MCF 10A (cell line): ENCODE measurements around the gene USP6NL. TPM values are rescaled to one million over a fixed set of nuclear protein-coding genes. Genes with fewer than 3 reads are reported as not detected.

Experiments
- BruUV-seq: library from RNA; stranded (reverse); fragments of 400-500 nt; replicated peaks from 2 replicates; lab custom pipeline; 2021; lab: Mats Ljungman, UMichigan
- CTCF ChIA-PET: fragments of 300-600 bp; sonication (Branson Sonifier 250); formaldehyde crosslinking; extraction: SDS; loops from one replicate; lab custom pipeline; 2021; ENCODE audit warnings: antibody characterized with exemption, inconsistent platforms; lab: Yijun Ruan, JAX
- POLR2A ChIA-PET: fragments of 300-600, 350-650 bp; sonication (Branson Sonifier 250); formaldehyde crosslinking; extraction: SDS; loops from one replicate; lab custom pipeline; 2020; ENCODE audit warnings: antibody characterized with exemption, inconsistent platforms; lab: Yijun Ruan, JAX
- DNase-seq: peaks from one replicate; pipeline ENCODE4 v3.0.0-alpha.2; 2018; ENCODE audit not compliant: unreplicated experiment
- H3K27ac Mint-ChIP-seq: one replicate; pipeline ENCODE4 v1.8.0; 2022; ENCODE audit warnings: mild to moderate bottlenecking, low read depth, mixed read lengths; ENCODE audit not compliant: unreplicated experiment
- H3K27me3 Mint-ChIP-seq: one replicate; pipeline ENCODE4 v1.8.0; 2022; ENCODE audit warnings: mixed read lengths; ENCODE audit not compliant: insufficient read depth, unreplicated experiment
- H3K36me3 Mint-ChIP-seq: one replicate; pipeline ENCODE4 v1.8.0; 2022; ENCODE audit warnings: mild to moderate bottlenecking, moderate library complexity, mixed read lengths; ENCODE audit not compliant: insufficient read depth, unreplicated experiment
- H3K4me1 Mint-ChIP-seq: one replicate; pipeline ENCODE4 v1.8.0; 2022; ENCODE audit warnings: mixed read lengths; ENCODE audit not compliant: insufficient read depth, unreplicated experiment
- H3K4me3 Mint-ChIP-seq: one replicate; pipeline ENCODE4 v1.8.0; 2022; ENCODE audit warnings: mild to moderate bottlenecking, moderate library complexity, mixed read lengths; ENCODE audit not compliant: unreplicated experiment
- H3K9me3 Mint-ChIP-seq: one replicate; pipeline ENCODE4 v1.8.0; 2022; ENCODE audit warnings: mixed read lengths; ENCODE audit not compliant: unreplicated experiment
- intact Hi-C: fragments of 100-400 bp; cut with micrococcal nuclease; formaldehyde crosslinking; loops from 2 replicates; pipeline ENCODE4 v1.14.1; 2022
- total RNA-seq: library from RNA; stranded (reverse); gene quantifications from 2 replicates; pipeline ENCODE4 v1.2.3, GENCODE V29; 2022
- TF ChIP-seq, protein P1 (sequence below): fragments of 200-600 bp; IDR thresholded peaks from one replicate; pipeline ENCODE4 v1.8.0; 2022; ENCODE audit warnings: antibody characterized with exemption, mild to moderate bottlenecking; ENCODE audit not compliant: unreplicated experiment

USP6NL gene
- total RNA-seq, 1 experiment from 2014 or later = 19.2 TPM

DNA sequence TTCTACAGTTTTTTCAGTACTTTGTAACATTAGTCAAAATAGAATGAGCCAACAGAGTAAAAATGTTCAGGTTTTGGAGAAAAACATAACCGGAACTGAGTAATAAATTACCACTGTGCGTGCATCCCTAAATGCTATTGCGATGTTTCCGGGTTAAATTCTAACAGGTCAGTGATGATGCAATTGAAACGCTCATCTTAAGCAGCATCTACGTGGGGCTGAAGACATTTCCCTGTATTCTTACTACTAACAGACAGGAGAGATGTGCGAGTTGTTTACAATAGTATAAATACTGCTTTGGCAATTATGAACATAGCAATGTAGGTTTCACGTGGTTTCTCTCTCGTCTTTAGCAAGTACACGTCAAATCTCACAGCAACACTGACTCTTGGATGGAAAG lies 149.4 kb downstream of the USP6NL start:
- TF ChIP-seq, protein P1, sequence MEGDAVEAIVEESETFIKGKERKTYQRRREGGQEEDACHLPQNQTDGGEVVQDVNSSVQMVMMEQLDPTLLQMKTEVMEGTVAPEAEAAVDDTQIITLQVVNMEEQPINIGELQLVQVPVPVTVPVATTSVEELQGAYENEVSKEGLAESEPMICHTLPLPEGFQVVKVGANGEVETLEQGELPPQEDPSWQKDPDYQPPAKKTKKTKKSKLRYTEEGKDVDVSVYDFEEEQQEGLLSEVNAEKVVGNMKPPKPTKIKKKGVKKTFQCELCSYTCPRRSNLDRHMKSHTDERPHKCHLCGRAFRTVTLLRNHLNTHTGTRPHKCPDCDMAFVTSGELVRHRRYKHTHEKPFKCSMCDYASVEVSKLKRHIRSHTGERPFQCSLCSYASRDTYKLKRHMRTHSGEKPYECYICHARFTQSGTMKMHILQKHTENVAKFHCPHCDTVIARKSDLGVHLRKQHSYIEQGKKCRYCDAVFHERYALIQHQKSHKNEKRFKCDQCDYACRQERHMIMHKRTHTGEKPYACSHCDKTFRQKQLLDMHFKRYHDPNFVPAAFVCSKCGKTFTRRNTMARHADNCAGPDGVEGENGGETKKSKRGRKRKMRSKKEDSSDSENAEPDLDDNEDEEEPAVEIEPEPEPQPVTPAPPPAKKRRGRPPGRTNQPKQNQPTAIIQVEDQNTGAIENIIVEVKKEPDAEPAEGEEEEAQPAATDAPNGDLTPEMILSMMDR = no peak
- CTCF ChIA-PET = interaction anchor here (0.5 kb wide), 1 partner anchor 38 kb away, joined by 4 read pairs; no protein-coding TSS in a partner anchor
- Mint-ChIP-seq H3K4me1 (no peaks in the 10 kb centered on the region), H3K27ac (no peak overlapping the region), H3K36me3 (peaks cover 17% of the 10 kb centered on the region), H3K4me3 (no peak overlapping the region), H3K27me3 (no peaks in the 10 kb centered on the region), H3K9me3 (no peaks in the 10 kb centered on the region)
- POLR2A ChIA-PET = no interaction called here
- BruUV-seq = no TSS peak
- no peak for DNase-seq
- intact Hi-C loops = no loop called here

DNA sequence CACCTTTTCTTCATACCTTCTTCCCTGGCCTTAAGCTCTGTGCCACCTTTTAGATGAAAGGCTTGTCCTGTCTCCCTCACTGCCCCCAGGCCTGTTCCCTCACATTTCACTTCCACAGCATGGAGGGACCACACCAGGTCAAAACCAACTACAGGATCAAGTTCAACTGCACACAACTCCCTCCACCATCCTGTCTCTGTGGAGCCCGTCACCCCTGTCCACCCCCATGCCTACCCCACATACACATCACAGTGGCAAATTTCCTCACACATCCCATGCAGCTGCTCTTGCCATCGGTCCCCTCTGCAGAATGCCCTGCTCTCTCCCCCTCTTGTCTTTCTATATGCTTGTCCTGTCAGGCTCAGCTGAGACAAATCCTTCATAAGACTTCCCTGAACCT lies 154.1 kb downstream of the USP6NL start:
- H3K4me1 Mint-ChIP-seq = no peaks in the 10 kb centered on the region
- no peak overlapping the region for H3K4me3 Mint-ChIP-seq
- POLR2A ChIA-PET = no interaction called here
- H3K27ac Mint-ChIP-seq = peak overlapping the region; percentile 5
- CTCF ChIA-PET = no interaction called here
- intact Hi-C loops = no loop called here
- TF ChIP-seq, protein P1 = no peak
- H3K27me3 Mint-ChIP-seq = no peaks in the 10 kb centered on the region
- no peaks in the 10 kb centered on the region for H3K9me3 Mint-ChIP-seq
- peaks cover 3% of the 10 kb centered on the region for H3K36me3 Mint-ChIP-seq
- DNase-seq = no peak
- no TSS peak for BruUV-seq

DNA sequence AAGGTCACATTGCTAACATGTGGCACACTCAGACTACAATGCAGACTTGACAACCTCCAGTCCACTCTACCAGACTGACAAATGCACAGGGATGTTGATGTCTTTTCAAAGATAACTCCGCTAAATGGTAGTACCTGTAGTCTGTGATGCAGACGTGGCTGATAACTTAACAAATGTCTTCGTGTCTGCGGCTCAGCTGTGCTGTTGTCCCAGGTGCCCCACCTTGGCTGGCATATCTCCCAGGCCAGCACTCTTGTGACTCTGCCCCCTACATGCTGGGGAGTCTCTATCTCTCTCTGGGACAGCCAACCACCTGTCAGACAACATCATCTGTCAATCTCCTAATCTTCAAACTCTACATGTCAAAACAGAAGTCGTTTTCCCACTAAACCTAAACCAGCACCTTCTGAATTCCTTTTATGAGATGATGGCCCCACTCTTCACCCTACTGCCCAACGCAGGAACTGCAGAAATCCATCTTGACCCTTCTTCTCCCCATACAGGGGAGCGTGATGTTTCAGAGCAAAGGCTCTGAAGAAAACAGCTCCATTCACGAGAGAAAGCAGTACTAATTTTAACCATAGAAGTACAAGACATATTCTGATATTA lies 156.4 kb downstream of the USP6NL start:
- DNase-seq = no peak
- ChIA-PET CTCF (interaction anchor here (0.6 kb wide), 1 partner anchor 31 kb away, joined by 3 read pairs; no protein-coding TSS in a partner anchor), POLR2A (interaction anchor here (0.9 kb wide), 1 partner anchor 186 kb away, joined by 3 read pairs; no protein-coding TSS in a partner anchor)
- H3K27ac Mint-ChIP-seq = no peak overlapping the region
- intact Hi-C loops = no loop called here
- no peaks in the 10 kb centered on the region for H3K4me1 Mint-ChIP-seq
- BruUV-seq = no TSS peak
- H3K36me3 Mint-ChIP-seq = no peaks in the 10 kb centered on the region
- TF ChIP-seq, protein P1 = no peak
- no peaks in the 10 kb centered on the region for H3K9me3 Mint-ChIP-seq
- H3K4me3 Mint-ChIP-seq = no peak overlapping the region
- H3K27me3 Mint-ChIP-seq = peaks cover 11% of the 10 kb centered on the region

DNA sequence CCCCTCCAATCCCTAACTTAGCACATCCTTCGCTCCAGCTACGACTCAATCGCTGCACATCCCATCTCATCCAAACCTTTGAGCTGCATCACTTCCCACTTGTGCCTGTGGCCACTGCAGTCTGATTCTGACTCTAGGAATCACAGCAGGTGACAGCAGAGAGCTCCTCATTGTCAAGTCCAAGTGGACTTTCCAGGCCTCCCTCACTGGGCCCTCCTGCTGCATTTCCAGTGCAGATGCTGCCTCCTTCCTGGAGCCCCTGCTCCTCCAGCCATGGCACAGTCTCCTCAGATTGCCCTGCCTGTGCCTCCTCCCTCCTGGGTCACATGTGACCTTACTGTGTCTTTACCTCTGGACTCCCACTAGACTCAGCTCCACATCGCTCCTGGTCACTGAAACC lies 157.3 kb downstream of the USP6NL start:
- H3K4me3 Mint-ChIP-seq = no peak overlapping the region
- no peak for DNase-seq
- BruUV-seq = no TSS peak
- intact Hi-C loops = no loop called here
- no peaks in the 10 kb centered on the region for H3K4me1 Mint-ChIP-seq
- H3K27me3 Mint-ChIP-seq = peaks cover 11% of the 10 kb centered on the region
- ChIA-PET POLR2A (interaction anchor here (0.9 kb wide), 1 partner anchor 185 kb away, joined by 3 read pairs; no protein-coding TSS in a partner anchor), CTCF (no interaction called here)
- H3K36me3 Mint-ChIP-seq = no peaks in the 10 kb centered on the region
- no peaks in the 10 kb centered on the region for H3K9me3 Mint-ChIP-seq
- H3K27ac Mint-ChIP-seq = no peak overlapping the region
- TF ChIP-seq, protein P1 = no peak
